Measurements from ENCODE around the gene CD300LB. TPM values are rescaled to one million over a fixed set of nuclear protein-coding genes. Genes with fewer than 3 reads are reported as not detected.
"Not testable (repeated sequence)": the region's sequence is repeated elsewhere in the genome, so short reads cannot be mapped to it uniquely, and the experiment has no call there.

CD300LB gene
- total RNA-seq, 1 donor from 2014 or later: not detected

DNA sequence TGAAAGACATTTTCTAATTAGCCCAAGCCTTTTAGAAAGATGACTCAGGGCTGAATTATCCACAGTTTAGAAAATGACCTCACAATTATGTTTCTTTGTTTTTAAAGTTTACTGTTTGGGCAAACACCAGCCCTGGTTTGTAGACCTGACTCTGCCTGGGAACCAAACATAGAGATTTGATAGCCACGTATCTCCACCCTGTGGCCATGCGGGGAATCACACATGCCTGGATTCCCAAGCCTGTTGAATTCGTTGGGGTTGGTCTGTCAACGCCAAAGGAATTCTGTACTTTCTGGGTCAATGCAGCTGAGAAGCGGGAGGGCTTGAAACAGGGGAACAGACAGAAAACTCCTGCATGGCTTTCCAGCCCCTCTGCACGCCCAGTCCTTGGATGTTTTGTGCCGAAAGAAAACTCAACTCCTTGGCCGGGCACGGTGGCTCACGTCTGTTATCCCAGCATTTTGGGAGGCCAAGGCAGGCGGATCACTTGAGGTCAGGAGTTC, 37.9 kb downstream of the CD300LB start:
- Histone ChIP-seq H3K27ac (replicated peaks) (no peak overlapping the region), H3K36me3 (no peaks in the 10 kb centered on the region), H3K9me3 (replicated peaks) (no peaks in the 10 kb centered on the region), H3K27me3 (ENCODE audit: low read depth) (peaks cover 42% of the 10 kb centered on the region), H3K4me1 (no peaks in the 10 kb centered on the region), H3K4me3 (no peak overlapping the region)
- intact Hi-C loops (cut with micrococcal nuclease): loop anchor here (10.0 kb wide), 1 partner anchor 189 kb away; no protein-coding TSS in a partner anchor
- DNase-seq: peak; percentile 62
- TF ChIP-seq CTCF (IDR thresholded peaks at IDR 0.05; ENCODE audit: borderline replicate concordance): peak; percentile 90

DNA sequence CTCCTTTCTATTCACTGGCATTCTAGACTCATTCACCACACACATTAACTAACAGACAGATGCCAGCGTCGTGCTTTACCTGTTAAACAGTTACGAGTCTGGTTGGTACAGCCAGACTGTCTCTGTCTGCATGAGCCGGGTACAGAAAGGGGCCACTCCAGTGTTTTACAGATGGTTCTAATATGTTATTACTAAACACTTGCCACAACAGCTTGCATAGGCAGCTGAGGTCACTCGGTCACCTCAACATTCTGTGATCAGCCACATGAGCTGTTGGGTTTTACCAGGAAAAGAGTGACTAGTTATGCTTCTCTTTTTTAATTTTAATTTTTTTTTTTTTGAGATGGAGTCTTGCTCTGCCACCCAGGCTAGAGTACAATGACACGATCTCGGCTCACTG, 39.6 kb downstream of the CD300LB start:
- H3K4me3 ChIP-seq: no peak overlapping the region
- DNase-seq: no peak
- H3K27me3 ChIP-seq (ENCODE audit: low read depth): peaks cover 34% of the 10 kb centered on the region
- H3K27ac ChIP-seq (replicated peaks): no peak overlapping the region
- H3K4me1 ChIP-seq: no peaks in the 10 kb centered on the region
- no peaks in the 10 kb centered on the region for H3K36me3 ChIP-seq
- intact Hi-C loops (cut with micrococcal nuclease): loop anchor here (10.0 kb wide), 1 partner anchor 187 kb away; no protein-coding TSS in a partner anchor
- no peaks in the 10 kb centered on the region for H3K9me3 ChIP-seq (replicated peaks)
- TF ChIP-seq CTCF (IDR thresholded peaks at IDR 0.05; ENCODE audit: borderline replicate concordance): no peak

GRCh38 chr17:74490716-74491115, 40.6 kb downstream of the CD300LB start:
- peaks cover 41% of the 10 kb centered on the region for H3K27me3 ChIP-seq (ENCODE audit: low read depth)
- H3K4me3 ChIP-seq: no peak overlapping the region
- no peaks in the 10 kb centered on the region for H3K4me1 ChIP-seq
- H3K27ac ChIP-seq (replicated peaks): no peak overlapping the region
- H3K36me3 ChIP-seq: no peaks in the 10 kb centered on the region
- intact Hi-C loops (cut with micrococcal nuclease): loop anchor here (10.0 kb wide), 1 partner anchor 186 kb away; no protein-coding TSS in a partner anchor
- no peak for DNase-seq
- no peaks in the 10 kb centered on the region for H3K9me3 ChIP-seq (replicated peaks)
- TF ChIP-seq CTCF (IDR thresholded peaks at IDR 0.05; ENCODE audit: borderline replicate concordance): no peak

- DNase-seq; H3K4me1 ChIP-seq; H3K4me3 ChIP-seq; intact Hi-C loops (cut with micrococcal nuclease); H3K36me3 ChIP-seq; H3K9me3 ChIP-seq (replicated peaks); H3K27ac ChIP-seq (replicated peaks): not testable (repeated sequence)
- peaks cover 60% of the 10 kb centered on the region for H3K27me3 ChIP-seq (ENCODE audit: low read depth)
Measured at GRCh38 chr17:74488276-74488675, 43.0 kb downstream of the CD300LB start.

DNA sequence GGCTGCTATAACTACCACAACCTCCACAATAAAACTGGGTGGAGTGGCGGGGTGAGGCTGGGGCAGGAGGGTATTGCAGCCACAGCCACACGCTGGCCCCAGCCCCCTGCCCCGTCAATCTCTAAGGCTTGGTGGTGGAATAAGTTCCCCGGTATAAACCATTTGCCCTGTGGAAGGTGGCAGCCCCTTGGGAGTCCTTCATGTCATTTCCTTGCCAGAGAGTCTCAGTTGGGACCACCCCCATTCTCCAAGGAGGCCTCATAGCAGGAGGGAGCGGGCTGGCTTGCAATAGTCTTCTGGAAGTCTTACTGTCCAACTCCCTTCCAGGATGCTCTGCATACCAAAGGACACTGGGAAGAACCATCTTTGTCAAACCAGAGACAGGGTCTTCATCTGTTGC, 45.4 kb downstream of the CD300LB start:
- Histone ChIP-seq H3K27ac (replicated peaks) (no peak overlapping the region), H3K4me1 (no peaks in the 10 kb centered on the region), H3K36me3 (no peaks in the 10 kb centered on the region), H3K9me3 (replicated peaks) (no peaks in the 10 kb centered on the region), H3K4me3 (no peak overlapping the region), H3K27me3 (ENCODE audit: low read depth) (peaks cover 66% of the 10 kb centered on the region)
- intact Hi-C loops (cut with micrococcal nuclease): no loop called here
- TF ChIP-seq CTCF (IDR thresholded peaks at IDR 0.05; ENCODE audit: borderline replicate concordance): no peak
- DNase-seq: no peak

DNA sequence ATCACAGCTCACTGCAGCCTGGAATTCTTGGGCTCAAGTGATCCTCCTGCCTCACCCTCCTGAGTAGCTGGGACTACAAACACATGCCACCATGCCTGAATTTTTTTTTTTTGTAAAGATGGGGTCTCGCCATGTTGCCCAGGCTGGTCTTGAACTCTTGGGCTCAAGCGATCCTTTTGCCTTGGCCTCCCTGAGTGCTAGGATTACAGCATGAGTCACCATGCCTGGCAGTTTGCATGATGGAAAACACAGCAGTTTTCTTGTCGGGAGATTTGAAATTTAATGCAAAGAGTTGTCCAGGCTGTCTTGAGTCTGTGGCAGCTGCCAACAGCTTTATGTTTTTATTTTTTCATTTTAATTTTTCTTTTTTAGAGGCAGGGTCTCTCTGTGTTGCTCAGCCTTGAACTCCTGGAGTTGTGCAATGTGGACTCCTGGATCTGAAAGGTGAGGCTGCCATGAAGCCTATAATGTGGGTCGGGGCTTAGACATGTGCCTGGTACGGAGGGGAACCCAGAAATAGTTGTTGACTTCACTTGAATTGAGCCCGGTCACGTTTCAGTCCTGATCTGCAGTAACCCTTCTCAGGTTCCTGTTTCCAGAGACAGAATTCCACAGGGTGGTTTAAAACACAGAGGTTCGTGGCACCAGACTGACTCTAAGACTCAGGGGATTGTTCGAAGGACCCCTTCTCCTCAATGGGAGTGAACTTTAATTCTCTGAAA, 46.1 kb downstream of the CD300LB start:
- no peaks in the 10 kb centered on the region for H3K9me3 ChIP-seq (replicated peaks)
- TF ChIP-seq CTCF (IDR thresholded peaks at IDR 0.05; ENCODE audit: borderline replicate concordance): no peak
- H3K36me3 ChIP-seq: no peaks in the 10 kb centered on the region
- H3K27me3 ChIP-seq (ENCODE audit: low read depth): peaks cover 69% of the 10 kb centered on the region
- no peak overlapping the region for H3K27ac ChIP-seq (replicated peaks)
- intact Hi-C loops (cut with micrococcal nuclease): no loop called here
- no peak for DNase-seq
- no peaks in the 10 kb centered on the region for H3K4me1 ChIP-seq
- H3K4me3 ChIP-seq: no peak overlapping the region

Measured in left ventricle myocardium inferior (tissue), 1 donor.